Progenitor cell of endocrine pancreas (in vitro differentiated cells): Measurements from ENCODE around the gene PDK4. TPM values are rescaled to one million over a fixed set of nuclear protein-coding genes. Genes with fewer than 3 reads are reported as not detected.

Experiments used
- DNase-seq: peaks from one replicate; pipeline ENCODE4 v3.0.0; 2021; ENCODE audit warnings: low spot score; ENCODE audit not compliant: unreplicated experiment
- H3K27ac Mint-ChIP-seq: 2 replicates; pipeline ENCODE4 v1.8.0; 2021; ENCODE audit warnings: mild to moderate bottlenecking, moderate library complexity, mixed read lengths
- H3K27me3 Mint-ChIP-seq: 2 replicates; pipeline ENCODE4 v1.8.0; 2021; ENCODE audit warnings: mixed read lengths
- H3K36me3 Mint-ChIP-seq: 2 replicates; pipeline ENCODE4 v1.8.0; 2022; ENCODE audit warnings: mixed read lengths; ENCODE audit not compliant: insufficient read depth
- H3K4me1 Mint-ChIP-seq: 2 replicates; pipeline ENCODE4 v1.8.0; 2021; ENCODE audit warnings: low read depth, mixed read lengths
- H3K4me3 Mint-ChIP-seq: 2 replicates; pipeline ENCODE4 v1.8.0; 2021; ENCODE audit warnings: low read depth, mild to moderate bottlenecking, moderate library complexity, mixed read lengths
- H3K9me3 Mint-ChIP-seq: 2 replicates; pipeline ENCODE4 v1.8.0; 2021; ENCODE audit warnings: low read depth, mixed read lengths
- total RNA-seq: library from RNA; stranded (reverse); gene quantifications from 2 replicates; pipeline ENCODE4 v1.2.1, GENCODE V29; 2021
- TF ChIP-seq, protein P1 (sequence below): fragments of 200-600 bp; sonication (generic); IDR thresholded peaks from one replicate; pipeline ENCODE4 v1.5.0; 2021; ENCODE audit warnings: antibody characterized with exemption, mild to moderate bottlenecking; ENCODE audit not compliant: unreplicated experiment

PDK4 gene
- total RNA-seq, 1 donor from 2014 or later, result 29.1 TPM

DNA sequence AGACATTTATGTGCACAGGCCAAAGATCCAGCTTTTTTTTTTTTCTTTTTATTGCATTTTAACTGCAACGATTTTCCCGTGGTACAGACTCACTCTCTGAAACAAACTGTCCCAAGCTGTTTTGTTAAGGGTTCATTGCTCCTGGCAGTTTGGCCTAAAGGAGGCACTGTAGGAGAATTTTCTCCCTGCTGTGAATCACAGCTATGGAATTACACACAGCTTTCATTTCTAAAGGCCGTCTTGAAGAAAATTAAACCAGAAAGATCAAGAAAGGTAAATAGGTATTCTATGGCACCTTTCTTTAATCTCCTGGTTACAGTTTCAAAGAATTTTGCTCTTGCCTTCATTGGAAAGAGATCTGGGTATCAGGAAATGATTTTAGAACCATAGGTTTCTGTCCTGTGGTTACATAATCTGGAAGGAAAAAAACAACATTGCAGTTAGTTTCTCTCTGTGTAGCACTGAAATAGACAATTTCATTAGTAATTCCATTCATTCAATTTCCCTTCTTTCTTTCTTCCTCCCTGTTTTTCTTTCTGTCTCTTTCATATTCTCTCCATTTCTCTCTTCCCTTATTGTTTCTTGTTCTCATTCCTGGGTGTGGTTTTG lies 51.2 kb downstream of the PDK4 start:
- DNase-seq, result no peak
- no peaks in the 10 kb centered on the region for H3K27me3 Mint-ChIP-seq
- H3K36me3 Mint-ChIP-seq, result no peaks in the 10 kb centered on the region
- TF ChIP-seq, protein P1, sequence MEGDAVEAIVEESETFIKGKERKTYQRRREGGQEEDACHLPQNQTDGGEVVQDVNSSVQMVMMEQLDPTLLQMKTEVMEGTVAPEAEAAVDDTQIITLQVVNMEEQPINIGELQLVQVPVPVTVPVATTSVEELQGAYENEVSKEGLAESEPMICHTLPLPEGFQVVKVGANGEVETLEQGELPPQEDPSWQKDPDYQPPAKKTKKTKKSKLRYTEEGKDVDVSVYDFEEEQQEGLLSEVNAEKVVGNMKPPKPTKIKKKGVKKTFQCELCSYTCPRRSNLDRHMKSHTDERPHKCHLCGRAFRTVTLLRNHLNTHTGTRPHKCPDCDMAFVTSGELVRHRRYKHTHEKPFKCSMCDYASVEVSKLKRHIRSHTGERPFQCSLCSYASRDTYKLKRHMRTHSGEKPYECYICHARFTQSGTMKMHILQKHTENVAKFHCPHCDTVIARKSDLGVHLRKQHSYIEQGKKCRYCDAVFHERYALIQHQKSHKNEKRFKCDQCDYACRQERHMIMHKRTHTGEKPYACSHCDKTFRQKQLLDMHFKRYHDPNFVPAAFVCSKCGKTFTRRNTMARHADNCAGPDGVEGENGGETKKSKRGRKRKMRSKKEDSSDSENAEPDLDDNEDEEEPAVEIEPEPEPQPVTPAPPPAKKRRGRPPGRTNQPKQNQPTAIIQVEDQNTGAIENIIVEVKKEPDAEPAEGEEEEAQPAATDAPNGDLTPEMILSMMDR, result peak; percentile 60
- no peak overlapping the region for H3K4me3 Mint-ChIP-seq
- peaks cover 31% of the 10 kb centered on the region for H3K4me1 Mint-ChIP-seq
- no peaks in the 10 kb centered on the region for H3K9me3 Mint-ChIP-seq
- H3K27ac Mint-ChIP-seq, result no peak overlapping the region

DNA sequence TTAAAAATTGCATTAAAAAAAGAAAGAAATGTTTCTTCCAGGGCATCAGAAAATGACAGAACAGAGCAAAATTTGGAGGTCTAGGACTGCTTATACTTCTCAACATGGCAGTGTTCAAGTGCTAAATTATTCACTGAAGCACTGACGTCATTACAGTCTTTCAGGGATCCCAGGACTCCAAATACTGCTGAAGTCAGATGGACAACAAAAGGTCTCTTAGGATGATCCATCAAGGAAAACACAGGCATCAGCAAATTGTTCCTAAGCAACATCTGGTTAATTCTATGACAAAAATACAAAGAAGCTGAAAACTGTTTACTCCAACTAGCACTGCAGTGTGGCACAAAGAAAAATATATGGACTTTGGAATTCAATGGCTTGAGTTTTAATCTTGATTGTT lies 52.1 kb downstream of the PDK4 start:
- Mint-ChIP-seq H3K27me3 (no peaks in the 10 kb centered on the region), H3K4me1 (peaks cover 26% of the 10 kb centered on the region), H3K9me3 (no peaks in the 10 kb centered on the region), H3K36me3 (no peaks in the 10 kb centered on the region), H3K27ac (no peak overlapping the region), H3K4me3 (no peak overlapping the region)
- TF ChIP-seq, protein P1, result no peak
- no peak for DNase-seq

DNA sequence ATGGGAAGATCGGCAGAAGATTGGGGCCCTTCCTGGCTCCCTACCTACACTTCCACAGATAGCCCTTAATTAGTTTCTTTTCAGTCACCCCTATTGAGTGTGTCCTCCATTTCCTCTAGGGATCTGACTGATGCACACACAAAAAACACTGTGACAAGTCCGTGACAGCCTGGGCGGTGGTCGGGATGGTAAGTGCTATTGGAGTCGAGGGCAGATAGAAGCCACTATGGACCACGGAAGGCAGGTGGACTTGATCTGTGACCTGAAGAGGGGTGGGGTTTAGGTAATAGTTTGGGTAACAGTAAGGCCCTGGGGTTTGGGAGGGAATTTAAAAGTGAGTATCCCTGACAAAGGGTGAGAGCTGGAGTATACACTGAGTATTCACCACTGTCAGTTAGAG lies 53.0 kb downstream of the PDK4 start:
- TF ChIP-seq, protein P1, result no peak
- Mint-ChIP-seq H3K4me1 (peaks cover 34% of the 10 kb centered on the region), H3K27ac (no peak overlapping the region), H3K9me3 (no peaks in the 10 kb centered on the region), H3K27me3 (no peaks in the 10 kb centered on the region), H3K4me3 (no peak overlapping the region), H3K36me3 (no peaks in the 10 kb centered on the region)
- DNase-seq, result no peak

DNA sequence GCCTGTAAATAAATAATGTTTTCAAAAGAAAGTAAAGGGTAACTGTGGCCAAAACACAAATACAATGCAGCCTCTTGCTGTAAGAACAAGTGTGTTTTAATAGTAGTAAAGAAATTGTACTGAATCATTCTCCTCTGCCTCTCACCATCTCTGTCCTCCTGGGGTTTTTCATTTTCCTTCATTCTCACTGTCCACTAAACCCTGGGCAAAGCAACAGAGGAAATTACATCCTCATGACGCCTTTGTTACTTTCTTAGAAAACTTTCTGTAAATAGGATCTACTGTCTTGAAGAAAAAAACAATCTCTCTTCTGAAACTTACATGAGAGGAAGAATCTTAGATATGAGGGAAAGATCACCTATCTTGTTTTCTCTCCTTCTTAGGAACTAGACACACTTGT lies 56.0 kb downstream of the PDK4 start:
- TF ChIP-seq, protein P1, result no peak
- DNase-seq, result no peak
- Mint-ChIP-seq H3K9me3 (no peaks in the 10 kb centered on the region), H3K4me3 (no peak overlapping the region), H3K4me1 (peaks cover 25% of the 10 kb centered on the region), H3K27me3 (no peaks in the 10 kb centered on the region), H3K36me3 (no peaks in the 10 kb centered on the region), H3K27ac (no peak overlapping the region)

DNA sequence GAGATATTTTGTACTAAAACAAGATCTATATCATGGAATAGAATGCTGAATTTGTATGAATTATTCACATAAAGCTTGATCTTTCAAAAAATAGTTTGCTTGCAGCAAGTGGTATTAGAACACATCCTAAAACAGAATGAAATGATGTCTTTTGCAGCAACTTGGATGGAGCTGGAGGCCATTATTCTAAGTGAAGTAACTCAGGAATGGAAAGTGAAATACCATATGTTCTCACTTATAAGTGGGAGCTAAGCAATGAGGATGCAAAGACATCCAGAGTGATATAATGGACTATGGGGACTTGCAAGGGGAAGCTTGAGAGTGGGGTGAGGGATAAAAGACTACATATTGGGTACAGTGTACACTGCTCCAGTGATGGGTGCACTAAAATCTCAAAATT lies 56.9 kb downstream of the PDK4 start:
- H3K4me1 Mint-ChIP-seq, result peaks cover 19% of the 10 kb centered on the region
- H3K9me3 Mint-ChIP-seq, result no peaks in the 10 kb centered on the region

More for the DNA sequence above, 56.9 kb downstream of the PDK4 start:
- DNase-seq, result no peak
- Mint-ChIP-seq H3K27me3 (no peaks in the 10 kb centered on the region), H3K4me3 (no peak overlapping the region), H3K36me3 (no peaks in the 10 kb centered on the region), H3K27ac (no peak overlapping the region)
- TF ChIP-seq, protein P1, result no peak
